ENCODE data around the gene DIPK1B.

- no peak for TF ChIP-seq EZH2 (IDR thresholded peaks at IDR 0.05; ENCODE audit: low read depth, unreplicated experiment)
- no peak for TF ChIP-seq POLR2AphosphoS5 (IDR thresholded peaks at IDR 0.05; ENCODE audit: low read depth)
- TF ChIP-seq CTCF (conservative IDR thresholded peaks at IDR 0.05; ENCODE audit: low read depth in 2 of 2) = no peak
- no peak for TF ChIP-seq JUNB (IDR thresholded peaks at IDR 0.05; ENCODE audit: unreplicated experiment)
- no peak for TF ChIP-seq ZNF331 (CRISPR knock-in tag; IDR thresholded peaks at IDR 0.05; ENCODE audit: low read depth)
- no peak for TF ChIP-seq REST (IDR thresholded peaks at IDR 0.05; ENCODE audit: unreplicated experiment)
- TF ChIP-seq ETS1 (IDR thresholded peaks at IDR 0.05) = no peak
- no peak for TF ChIP-seq EZH2phosphoT487 (IDR thresholded peaks at IDR 0.05; ENCODE audit: unreplicated experiment)
- no peak for TF ChIP-seq CREB1 (CRISPR knock-in tag; IDR thresholded peaks at IDR 0.05; ENCODE audit: low read depth)
These were observed 45.8 kb upstream of the DIPK1B start for GRCh38 chr9:136666372-136667213.

Data from GM23338 (cell line).